H9 (cell line): Measurements from ENCODE around the gene KLHL2. TPM values are rescaled to one million over a fixed set of nuclear protein-coding genes. Genes with fewer than 3 reads are reported as not detected.

Experiments
- DNase-seq: peaks from one replicate; pipeline ENCODE4 v3.0.0-alpha.2; 2017
- H2AFZ ChIP-seq: one replicate; pipeline ENCODE4 v1.6.1; 2013; ENCODE audit warnings: mild to moderate bottlenecking, low read length, control low read depth, moderate library complexity
- H2AK5ac ChIP-seq: 2 replicates; pipeline ENCODE4 v1.6.1; 2013; ENCODE audit warnings: low read length, control low read depth, mixed read lengths; ENCODE audit not compliant: insufficient read length
- H2BK120ac ChIP-seq: one replicate; pipeline ENCODE4 v1.6.1; 2013; ENCODE audit warnings: low read depth, mild to moderate bottlenecking, low read length, control low read depth, inconsistent platforms; ENCODE audit not compliant: poor library complexity, severe bottlenecking
- H2BK12ac ChIP-seq: 2 replicates; pipeline ENCODE4 v1.6.1; 2013; ENCODE audit warnings: low read length, control low read depth, mixed read lengths, low read depth; ENCODE audit not compliant: insufficient read length
- H2BK15ac ChIP-seq: 2 replicates; pipeline ENCODE4 v1.6.1; 2013; ENCODE audit warnings: low read depth, low read length, control low read depth
- H2BK20ac ChIP-seq: one replicate; pipeline ENCODE4 v1.6.1; 2013; ENCODE audit warnings: low read depth, mild to moderate bottlenecking, low read length, control low read depth, inconsistent platforms; ENCODE audit not compliant: poor library complexity, severe bottlenecking
- H2BK5ac ChIP-seq: 2 replicates; pipeline ENCODE4 v1.6.1; 2013; ENCODE audit warnings: low read length, control low read depth, mixed read lengths; ENCODE audit not compliant: insufficient read length
- H3K14ac ChIP-seq: 2 replicates; pipeline ENCODE4 v1.6.1; 2013; ENCODE audit warnings: low read length, control low read depth; ENCODE audit not compliant: insufficient read depth
- H3K18ac ChIP-seq: 2 replicates; pipeline ENCODE4 v1.6.1; 2013; ENCODE audit warnings: low read depth, mild to moderate bottlenecking, mixed read lengths, low read length, control low read depth; ENCODE audit not compliant: insufficient read length
- H3K23ac ChIP-seq: 2 replicates; pipeline ENCODE4 v1.6.1; 2013; ENCODE audit warnings: low read length, control low read depth, mixed read lengths, low read depth; ENCODE audit not compliant: insufficient read length
- H3K23me2 ChIP-seq: 2 replicates; pipeline ENCODE4 v1.6.1; 2013; ENCODE audit warnings: low read depth, mild to moderate bottlenecking, mixed read lengths, low read length, control low read depth; ENCODE audit not compliant: insufficient read length, poor library complexity, severe bottlenecking
- H3K27ac ChIP-seq: 2 replicates; pipeline ENCODE4 v1.5.1; 2013; ENCODE audit warnings: low read length, control low read depth, mixed read lengths, low read depth; ENCODE audit not compliant: insufficient read length
- H3K27me3 ChIP-seq: 2 replicates; pipeline ENCODE4 v1.6.1; 2013; ENCODE audit warnings: low read length, control low read depth, inconsistent platforms; ENCODE audit not compliant: insufficient read depth
- H3K4ac ChIP-seq: 2 replicates; pipeline ENCODE4 v1.6.1; 2013; ENCODE audit warnings: low read depth, mild to moderate bottlenecking, control low read depth, inconsistent platforms, low read length, moderate library complexity
- H3K4me1 ChIP-seq: 2 replicates; pipeline ENCODE4 v1.6.1; 2013; ENCODE audit warnings: low read length, control low read depth, inconsistent platforms; ENCODE audit not compliant: insufficient read depth
- H3K4me2 ChIP-seq: 2 replicates; pipeline ENCODE4 v1.6.1; 2013; ENCODE audit warnings: low read length, control low read depth, mixed read lengths; ENCODE audit not compliant: insufficient read length, insufficient read depth
- H3K56ac ChIP-seq: 2 replicates; pipeline ENCODE4 v1.6.1; 2013; ENCODE audit warnings: low read depth, mild to moderate bottlenecking, mixed read lengths, low read length, control low read depth; ENCODE audit not compliant: insufficient read length
- H3K79me1 ChIP-seq: 2 replicates; pipeline ENCODE4 v1.6.1; 2013; ENCODE audit warnings: low read depth, mild to moderate bottlenecking, moderate library complexity, low read length, control low read depth, inconsistent platforms; ENCODE audit not compliant: insufficient read depth, poor library complexity, severe bottlenecking
- H3K79me2 ChIP-seq: 2 replicates; pipeline ENCODE4 v1.6.1; 2013; ENCODE audit warnings: low read length, control low read depth, inconsistent platforms; ENCODE audit not compliant: insufficient read depth
- H3K9ac ChIP-seq: 2 replicates; pipeline ENCODE4 v1.6.1; 2013; ENCODE audit warnings: low read length, control low read depth, mixed read lengths; ENCODE audit not compliant: insufficient read length; ENCODE audit errors: extremely low read depth
- H3K9me3 ChIP-seq: one replicate; pipeline ENCODE4 v1.6.1; 2013; ENCODE audit warnings: low read depth, low read length, inconsistent platforms; ENCODE audit not compliant: control insufficient read depth
- H3T11ph ChIP-seq: one replicate; pipeline ENCODE4 v1.6.1; 2013; ENCODE audit warnings: mild to moderate bottlenecking, low read length, control low read depth, inconsistent platforms
- H4K20me1 ChIP-seq: one replicate; pipeline ENCODE4 v1.6.1; 2013; ENCODE audit not compliant: control insufficient read depth, insufficient read length, insufficient read depth
- H4K5ac ChIP-seq: 2 replicates; pipeline ENCODE4 v1.6.1; 2013; ENCODE audit warnings: low read depth, mild to moderate bottlenecking, mixed read lengths, low read length, control low read depth; ENCODE audit not compliant: insufficient read length
- H4K8ac ChIP-seq: replicated peaks from 2 replicates; pipeline ENCODE4 v1.6.1; 2013; ENCODE audit warnings: low read length, control low read depth, mixed read lengths, low read depth; ENCODE audit not compliant: insufficient read length
- H4K91ac ChIP-seq: 2 replicates; pipeline ENCODE4 v1.6.1; 2013; ENCODE audit warnings: low read depth, mild to moderate bottlenecking, moderate library complexity, mixed read lengths, low read length, control low read depth; ENCODE audit not compliant: insufficient read length
- H3K27ac Mint-ChIP-seq, 3 experiments: 2 replicates in 2 of 3; 3 replicates in 1 of 3; pipeline ENCODE4 v1.8.0; 2020 to 2021; ENCODE audit warnings: mixed read lengths in 3 of 3, mild to moderate bottlenecking in 1 of 3, moderate library complexity in 1 of 3
- H3K27me3 Mint-ChIP-seq: 2 replicates; pipeline ENCODE4 v1.8.0; 2021; ENCODE audit warnings: low read depth, mild to moderate bottlenecking, moderate library complexity, mixed read lengths
- H3K36me3 Mint-ChIP-seq, 3 experiments: 2 replicates in 2 of 3; 3 replicates in 1 of 3; pipeline ENCODE4 v1.8.0; 2020 to 2021; ENCODE audit warnings: low read depth in 3 of 3, mixed read lengths in 3 of 3; ENCODE audit not compliant: insufficient read depth in 1 of 3
- H3K4me1 Mint-ChIP-seq, 2 experiments: 2 replicates each; pipeline ENCODE4 v1.8.0; 2020; ENCODE audit warnings: mixed read lengths in 2 of 2
- H3K4me3 Mint-ChIP-seq, 2 experiments: 2 replicates in 1 of 2; 3 replicates in 1 of 2; pipeline ENCODE4 v1.8.0; 2020 to 2021; ENCODE audit warnings: mild to moderate bottlenecking in 2 of 2, mixed read lengths in 2 of 2, moderate library complexity in 1 of 2
- H3K9me3 Mint-ChIP-seq, 2 experiments: 2 replicates in 1 of 2; 3 replicates in 1 of 2; pipeline ENCODE4 v1.8.0; 2020; ENCODE audit warnings: mild to moderate bottlenecking in 2 of 2, mixed read lengths in 2 of 2, moderate library complexity in 1 of 2
- CTCF ChIP-seq: fragments of 200-600 bp; sonication (generic); conservative IDR thresholded peaks from 3 replicates; pipeline ENCODE4 v1.8.0; 2021; ENCODE audit warnings: antibody characterized with exemption, mild to moderate bottlenecking
- WGBS: extraction: QIAGEN DNeasy Blood & Tissue Kit; methylation state at CpG from one replicate; pipeline ENCODE4 v1.1.7; 2013; ENCODE audit warnings: missing lambda C conversion rate, low lambda C conversion rate, mixed read lengths; ENCODE audit not compliant: insufficient read length; ENCODE audit errors: extremely low coverage; 5-methylcytosine and 5-hydroxymethylcytosine counted together
- total RNA-seq: library from RNA; stranded (reverse); gene quantifications from 2 replicates; pipeline ENCODE4 v1.2.1, GENCODE V29; 2021

Gene KLHL2
- total RNA-seq, 1 experiment from 2014 or later: 14.3 TPM

- Histone ChIP-seq H3K27me3 (no peaks in the 10 kb centered on the region; the same call in 1 of the 2 replicates), H3K4ac (no peak overlapping the region), H3K4me2 (no peak overlapping the region), H3K9ac (no peak overlapping the region), H3K27ac (no peak overlapping the region), H4K20me1 (no peaks in the 10 kb centered on the region), H3K56ac (no peak overlapping the region), H4K5ac (no peak overlapping the region), H4K8ac (no peak overlapping the region), H2BK120ac (no peak overlapping the region), H4K91ac (no peak overlapping the region), H2BK20ac (no peak overlapping the region), H2AK5ac (no peak overlapping the region), H3K14ac (no peak overlapping the region), H3T11ph (no peak overlapping the region), H3K9me3 (no peaks in the 10 kb centered on the region), H3K79me2 (no peaks in the 10 kb centered on the region), H3K23ac (no peak overlapping the region), H2BK15ac (no peak overlapping the region), H3K79me1 (no peaks in the 10 kb centered on the region), H3K18ac (no peak overlapping the region), H2BK5ac (no peak overlapping the region), H2BK12ac (no peak overlapping the region), H2AFZ (no peak overlapping the region), H3K23me2 (peaks cover 6% of the 10 kb centered on the region), H3K4me1 (no peaks in the 10 kb centered on the region)
- no peak overlapping the region for H3K27ac Mint-ChIP-seq
- DNase-seq: no peak
- no CpG with 5 or more reads among the region's 8 CpGs for WGBS
- H3K4me3 Mint-ChIP-seq: no peak overlapping the region
- H3K36me3 Mint-ChIP-seq: no peaks in the 10 kb centered on the region; a peak in 1 of 7 replicates
- H3K9me3 Mint-ChIP-seq: no peaks in the 10 kb centered on the region
- peaks cover 14% of the 10 kb centered on the region for H3K27me3 Mint-ChIP-seq
- H3K4me1 Mint-ChIP-seq: peaks cover 17 to 25% of the 10 kb centered on the region in 2 experiments
- no peak for TF ChIP-seq CTCF
Observed at GRCh38 chr4:165203541-165204461, 3.6 kb upstream of the KLHL2 start.
